ENCODE results near the gene TELO2. TPM values are rescaled to one million over a fixed set of nuclear protein-coding genes. Genes with fewer than 3 reads are reported as not detected.

The TELO2 gene
- total RNA-seq, 4 donors from 2014 or later, result 34.5 to 105 (median 82.4) TPM

DNA sequence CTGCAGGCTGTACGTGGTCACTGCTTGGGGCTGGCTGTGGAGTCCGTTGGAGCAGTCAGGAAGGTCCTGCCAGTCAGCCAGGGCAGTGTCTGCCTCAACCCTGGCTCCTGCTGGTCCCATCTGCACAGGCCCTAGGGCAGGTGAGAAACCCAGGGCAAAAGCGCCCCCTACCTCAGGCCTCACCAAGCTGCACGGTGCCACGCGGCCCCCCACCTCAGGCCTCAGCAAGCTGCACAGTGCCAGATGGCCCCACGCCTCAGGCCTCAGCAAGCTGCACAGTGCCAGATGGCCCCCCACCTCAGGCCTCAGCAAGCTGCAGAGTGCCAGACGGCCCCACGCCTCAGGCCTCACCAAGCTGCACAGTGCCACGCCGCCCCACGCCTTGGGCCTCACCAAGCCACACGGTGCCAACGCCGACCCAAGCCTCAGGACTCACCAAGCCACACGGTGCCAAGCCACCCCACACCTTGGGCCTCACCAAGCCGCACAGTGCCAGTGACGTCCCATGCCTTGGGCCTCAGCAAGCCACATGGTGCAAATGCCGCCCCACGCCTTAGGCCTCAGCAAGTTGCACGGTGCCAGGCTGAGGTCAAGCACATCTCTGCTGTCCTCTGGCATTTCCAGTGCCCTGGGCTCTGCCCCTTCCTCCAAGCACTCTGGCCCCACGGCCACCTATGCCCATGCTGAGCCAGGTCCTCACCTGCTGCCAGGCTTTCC is 45.8 kb downstream of the TELO2 start:
- peaks cover 0 to 48% (median 0%) of the 10 kb centered on the region in 3 donors for H3K36me3 ChIP-seq
- no peak overlapping the region for H3K4me3 ChIP-seq
- no peak for DNase-seq
- H3K27ac ChIP-seq, result no peak overlapping the region
- H3K9me3 ChIP-seq, result no peaks in the 10 kb centered on the region
- TF ChIP-seq CTCF (IDR thresholded peaks at IDR 0.05), result no peak
- TF ChIP-seq POLR2A (IDR thresholded peaks at IDR 0.05), result no peak
- no peaks in the 10 kb centered on the region for H3K27me3 ChIP-seq
- peaks cover 0 to 42% (median 22%) of the 10 kb centered on the region in 4 donors for H3K4me1 ChIP-seq

- H3K4me1 ChIP-seq, result peaks cover 0 to 52% (median 22%) of the 10 kb centered on the region in 4 donors
Measured at GRCh38 chr16:1539720-1540555, 46.8 kb downstream of the TELO2 start.

GRCh38 chr16:1540556-1540855 is 47.3 kb downstream of the TELO2 start:
- Histone ChIP-seq H3K36me3 (peaks cover 0 to 48% (median 0%) of the 10 kb centered on the region in 3 donors), H3K27me3 (no peaks in the 10 kb centered on the region), H3K9me3 (no peaks in the 10 kb centered on the region), H3K4me3 (no peak overlapping the region), H3K4me1 (peaks cover under 1 to 58% (median 22%) of the 10 kb centered on the region in 4 donors), H3K27ac (no peak overlapping the region)
- no peak for TF ChIP-seq CTCF (IDR thresholded peaks at IDR 0.05)
- TF ChIP-seq POLR2A (IDR thresholded peaks at IDR 0.05), result no peak
- DNase-seq, result no peak

More at GRCh38 chr16:1539720-1540555, 46.8 kb downstream of the TELO2 start:
- H3K36me3 ChIP-seq, result peaks cover 0 to 48% (median 0%) of the 10 kb centered on the region in 3 donors
- H3K4me3 ChIP-seq, result no peak overlapping the region
- no peaks in the 10 kb centered on the region for H3K9me3 ChIP-seq
- DNase-seq, result no peak
- no peak for TF ChIP-seq POLR2A (IDR thresholded peaks at IDR 0.05)
- TF ChIP-seq CTCF (IDR thresholded peaks at IDR 0.05), result no peak
- no peak overlapping the region for H3K27ac ChIP-seq
- no peaks in the 10 kb centered on the region for H3K27me3 ChIP-seq

- no peak for DNase-seq
- no peaks in the 10 kb centered on the region for H3K9me3 ChIP-seq
- peak overlapping the region in 2 of 4 donors; percentile 5 to 84 for H3K27ac ChIP-seq
- H3K4me3 ChIP-seq, result no peak overlapping the region
- H3K27me3 ChIP-seq, result no peaks in the 10 kb centered on the region
- peaks cover 3 to 63% (median 20%) of the 10 kb centered on the region in 4 donors for H3K4me1 ChIP-seq
- peaks cover 0 to 41% (median 0%) of the 10 kb centered on the region in 3 donors for H3K36me3 ChIP-seq
- TF ChIP-seq POLR2A (IDR thresholded peaks at IDR 0.05), result no peak
- TF ChIP-seq CTCF (IDR thresholded peaks at IDR 0.05), result no peak
Measured at GRCh38 chr16:1541293-1542165, 48.4 kb downstream of the TELO2 start.

GRCh38 chr16:1542166-1542500 is 49.0 kb downstream of the TELO2 start:
- Histone ChIP-seq H3K36me3 (peaks cover 0 to 35% (median 0%) of the 10 kb centered on the region in 3 donors), H3K4me1 (peaks cover 3 to 62% (median 20%) of the 10 kb centered on the region in 4 donors), H3K27ac (peak overlapping the region in 2 of 4 donors; percentile 61 to 84), H3K9me3 (no peaks in the 10 kb centered on the region), H3K27me3 (no peaks in the 10 kb centered on the region), H3K4me3 (no peak overlapping the region)
- no peak for DNase-seq
- no peak for TF ChIP-seq CTCF (IDR thresholded peaks at IDR 0.05)
- TF ChIP-seq POLR2A (IDR thresholded peaks at IDR 0.05), result no peak

All from Peyer's patch (tissue), 4 donors.